Skeletal muscle cell (primary cell): Measurements from ENCODE around the gene KLHL25.

ENCODE experiments used
- DNase-seq: peaks from one replicate; pipeline ENCODE4 v3.0.0-alpha.2; 2010; ENCODE audit warnings: low read depth
- H3K4me3 ChIP-seq: 2 replicates; pipeline ENCODE4 v1.5.1; 2011; ENCODE audit warnings: low read depth, mild to moderate bottlenecking, control low read depth, low read length, moderate library complexity

The KLHL25 gene

DNA sequence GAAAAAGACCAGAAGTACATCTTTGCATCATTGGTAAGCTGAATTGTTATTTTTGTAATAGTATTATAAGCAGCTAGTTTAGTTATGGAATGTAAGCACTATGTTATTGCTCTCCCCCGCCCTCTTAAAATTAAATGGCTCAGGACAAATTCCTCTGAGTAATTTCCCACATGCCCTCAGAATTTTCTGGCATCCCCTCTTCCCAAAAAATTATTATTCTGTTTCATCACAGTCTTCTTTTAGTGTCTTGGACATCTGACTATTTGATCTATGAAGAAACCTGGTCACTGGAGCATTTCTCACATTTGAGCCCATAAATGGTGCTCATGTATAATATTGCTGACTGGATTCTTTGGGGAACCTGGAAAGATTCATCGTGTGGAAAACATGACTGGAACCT lies 68.3 kb downstream of the KLHL25 start:
- no peak overlapping the region for H3K4me3 ChIP-seq
- DNase-seq: no peak

DNA sequence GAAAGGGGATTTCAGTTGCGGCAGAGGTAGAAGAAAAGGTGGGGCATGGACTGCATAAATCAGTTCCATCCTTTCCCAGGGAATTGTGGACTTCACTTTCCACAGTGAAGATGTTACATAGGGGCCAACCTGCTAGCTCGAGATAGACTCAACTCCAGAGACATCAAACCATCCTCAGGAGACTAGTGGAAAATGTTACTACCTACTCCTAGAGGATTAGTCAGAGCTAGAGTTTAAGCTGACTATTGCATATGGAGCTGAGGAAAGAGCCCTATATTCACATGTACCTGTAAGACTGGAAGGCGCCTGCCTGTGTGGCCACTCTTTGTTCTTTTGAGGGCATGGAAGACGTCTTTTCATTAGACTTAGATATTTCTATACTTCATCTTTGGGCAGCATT lies 69.2 kb downstream of the KLHL25 start:
- no peak for DNase-seq
- no peak overlapping the region for H3K4me3 ChIP-seq

DNA sequence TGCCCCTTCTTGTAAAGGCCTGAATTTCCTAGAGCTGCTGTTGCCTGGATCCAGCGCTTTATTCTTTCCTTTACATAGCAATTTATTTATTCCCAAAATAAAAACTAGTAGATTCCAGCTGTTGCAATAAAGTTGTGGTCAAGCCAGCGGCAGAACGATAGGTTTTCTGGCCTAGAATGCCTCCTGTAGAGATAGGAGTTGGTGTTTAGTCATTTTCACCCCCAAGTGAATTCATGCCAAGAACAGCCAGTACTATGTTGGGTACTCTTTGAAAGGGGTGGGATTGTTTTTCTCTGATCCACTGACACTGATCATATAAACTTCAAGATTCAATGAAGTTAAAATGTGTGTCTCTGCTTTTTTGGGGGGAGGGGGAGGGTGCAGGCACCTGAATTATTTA lies 69.7 kb downstream of the KLHL25 start:
- no peak overlapping the region for H3K4me3 ChIP-seq
- peak; percentile 80 for DNase-seq

DNA sequence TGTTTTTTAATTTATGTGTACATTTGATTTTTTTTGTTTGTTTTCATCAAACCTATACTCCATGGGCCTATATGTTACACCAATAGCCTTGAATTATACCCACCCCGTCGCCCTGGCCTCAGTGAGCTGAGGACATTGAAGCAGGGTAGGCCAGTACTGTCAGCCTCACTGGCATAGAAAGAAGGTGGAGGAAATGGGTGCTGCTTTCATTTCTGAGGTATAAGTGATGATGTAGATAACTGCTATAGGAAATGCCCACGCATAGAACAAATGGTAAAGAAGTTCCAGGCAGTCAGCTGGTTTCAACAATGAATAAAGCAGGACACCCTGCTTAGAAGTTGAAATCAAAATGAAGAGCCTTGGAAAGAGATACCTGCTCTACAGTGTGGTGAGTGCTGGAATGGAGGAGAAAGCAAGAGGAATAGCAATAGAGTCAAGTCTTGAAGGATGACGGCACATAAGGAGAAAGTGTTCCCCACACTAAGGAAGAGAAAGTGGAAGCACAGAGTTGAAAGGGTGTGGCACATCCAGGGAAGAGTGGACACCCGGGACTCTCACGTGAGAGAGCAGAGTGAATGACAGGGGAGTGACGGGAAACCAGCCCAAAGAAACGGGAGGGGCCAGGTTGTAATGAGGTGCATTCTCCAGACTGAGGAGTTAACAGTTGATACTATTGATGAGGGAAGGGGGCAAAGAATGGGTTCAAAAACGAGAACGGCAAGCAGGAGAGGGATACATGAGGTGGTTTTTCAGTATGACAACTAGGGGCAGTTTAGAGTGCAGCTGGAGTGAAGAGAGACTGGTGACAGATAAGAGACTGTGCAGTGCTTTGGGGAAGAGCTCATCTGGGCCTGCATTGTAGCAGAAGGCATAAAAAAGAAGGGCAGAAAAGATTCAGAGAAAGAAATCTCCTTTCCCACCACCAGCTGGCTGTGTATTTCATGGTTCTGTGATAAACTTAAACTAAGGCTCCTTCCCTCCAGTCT lies 70.5 kb downstream of the KLHL25 start:
- no peak overlapping the region for H3K4me3 ChIP-seq
- no peak for DNase-seq

DNA sequence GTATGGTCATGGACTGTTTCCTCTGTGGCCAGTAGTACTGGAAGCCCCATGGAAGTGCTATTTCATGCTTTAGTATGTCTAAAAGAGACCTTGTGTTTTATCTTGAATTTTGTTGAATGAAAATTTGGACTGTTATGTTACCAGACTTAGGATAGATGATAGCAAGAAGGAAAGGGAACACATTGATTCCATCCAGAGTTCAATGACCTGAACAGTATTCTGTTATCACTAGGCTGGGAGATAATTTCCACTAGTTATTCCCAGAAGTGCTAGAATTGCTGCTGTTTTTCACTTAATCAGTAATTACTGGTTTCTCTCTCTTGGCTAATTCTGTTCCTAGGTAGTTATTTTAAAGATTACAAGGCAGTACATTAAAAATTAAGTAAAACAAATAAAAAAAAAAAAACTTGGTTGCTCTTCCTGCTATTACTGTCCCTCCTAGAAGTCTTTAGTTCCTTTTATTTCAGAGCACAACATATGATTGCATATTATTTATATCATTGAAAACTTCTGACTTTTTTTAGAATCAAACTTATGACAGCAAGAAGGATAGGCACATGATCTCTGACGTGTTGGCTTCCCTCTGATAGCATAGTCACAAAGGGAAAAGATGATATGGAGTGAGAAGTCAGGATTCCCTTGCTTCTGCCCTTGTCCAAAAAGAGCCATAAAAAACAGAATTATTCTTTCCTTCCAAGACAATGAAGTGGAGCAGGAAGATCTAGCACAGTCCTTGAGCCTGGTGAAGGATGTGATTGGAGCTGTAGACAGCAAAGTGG lies 72.2 kb downstream of the KLHL25 start:
- H3K4me3 ChIP-seq: no peak overlapping the region
- DNase-seq: no peak

DNA sequence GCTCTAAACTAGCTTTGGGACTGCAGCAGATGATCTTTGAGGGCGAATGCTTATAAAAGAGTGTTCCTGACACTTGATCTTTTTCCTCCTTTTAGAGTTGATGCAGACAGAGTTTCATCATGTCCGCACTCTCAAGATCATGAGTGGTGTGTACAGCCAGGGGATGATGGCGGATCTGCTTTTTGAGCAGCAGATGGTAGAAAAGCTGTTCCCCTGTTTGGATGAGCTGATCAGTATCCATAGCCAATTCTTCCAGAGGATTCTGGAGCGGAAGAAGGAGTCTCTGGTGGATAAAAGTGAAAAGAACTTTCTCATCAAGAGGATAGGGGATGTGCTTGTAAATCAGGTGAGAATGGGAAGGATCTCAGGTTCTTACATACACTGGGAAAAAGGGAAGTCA lies 75.7 kb downstream of the KLHL25 start:
- H3K4me3 ChIP-seq: no peak overlapping the region
- no peak for DNase-seq

DNA sequence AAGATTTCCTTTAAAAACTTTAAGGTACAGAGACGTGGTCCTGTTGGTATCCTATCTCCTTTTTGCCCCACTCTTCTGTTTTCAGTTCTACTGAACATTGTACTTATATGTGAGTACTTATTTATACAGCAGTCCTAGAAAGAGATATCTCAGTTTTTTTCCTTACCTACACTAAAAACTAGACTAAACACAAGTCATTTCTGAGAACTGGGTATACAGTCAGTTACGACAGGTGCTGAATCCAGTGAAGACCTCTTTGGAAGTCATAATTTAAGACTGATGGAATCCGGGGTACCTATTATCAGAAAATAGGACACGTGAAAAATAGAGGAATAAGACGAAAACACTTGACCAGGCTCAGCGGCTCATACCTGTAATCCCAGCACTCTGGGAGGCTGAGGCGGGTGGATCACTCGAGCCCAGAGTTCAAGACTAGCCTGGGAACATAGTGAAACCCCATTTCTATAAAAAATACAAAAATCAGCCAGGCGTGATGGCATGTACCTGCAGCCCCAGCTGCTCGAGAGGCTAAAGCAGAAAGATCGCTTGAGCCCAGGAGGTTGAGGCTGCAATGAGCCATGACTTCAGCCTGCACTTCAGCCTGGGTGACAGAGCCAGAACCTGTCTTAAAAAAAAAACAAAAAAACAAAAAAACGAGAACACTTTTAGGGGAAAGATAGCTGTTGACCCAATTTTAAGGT lies 76.3 kb downstream of the KLHL25 start:
- no peak overlapping the region for H3K4me3 ChIP-seq

DNA sequence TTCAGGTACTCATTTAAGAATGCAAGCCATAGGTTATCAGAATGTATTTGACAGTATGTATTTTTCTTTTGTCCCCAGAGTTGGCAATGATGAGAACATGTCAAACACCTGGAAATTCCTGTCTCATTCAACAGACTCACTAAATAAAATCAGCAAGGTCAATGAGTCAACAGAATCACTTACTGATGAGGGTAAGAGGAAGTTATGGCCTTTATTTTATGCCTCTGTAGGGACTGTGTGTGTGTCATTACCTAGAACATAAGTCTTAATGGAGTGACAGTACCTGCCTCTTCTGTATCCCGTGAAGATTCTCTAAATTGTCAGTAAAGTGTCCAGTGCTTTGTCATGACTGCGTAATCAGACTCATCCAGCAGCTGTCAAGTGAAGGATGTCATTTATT lies 77.5 kb downstream of the KLHL25 start:
- no peak for DNase-seq
- no peak overlapping the region for H3K4me3 ChIP-seq

More for the DNA sequence above, 76.3 kb downstream of the KLHL25 start:
- DNase-seq: no peak

DNA sequence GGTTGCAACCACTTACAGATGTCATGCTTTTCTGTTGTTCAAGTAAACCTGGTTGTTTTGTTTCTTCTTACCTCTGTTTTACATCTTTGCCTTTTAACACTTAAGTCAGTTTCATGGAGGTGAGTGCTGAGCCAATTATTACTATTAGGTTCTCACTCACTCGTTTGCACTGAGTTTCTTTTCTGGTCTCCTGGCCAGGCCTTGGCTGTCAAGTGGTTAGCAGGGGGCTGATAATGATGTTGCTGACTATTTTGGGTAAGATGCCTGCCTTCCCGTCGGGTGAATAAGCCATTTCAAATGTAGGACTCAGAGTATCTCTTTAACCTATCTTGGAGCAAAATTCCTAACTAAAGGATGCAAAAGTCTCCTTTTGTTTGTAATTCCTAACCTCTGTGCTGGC lies 78.5 kb downstream of the KLHL25 start:
- DNase-seq: no peak
- no peak overlapping the region for H3K4me3 ChIP-seq

DNA sequence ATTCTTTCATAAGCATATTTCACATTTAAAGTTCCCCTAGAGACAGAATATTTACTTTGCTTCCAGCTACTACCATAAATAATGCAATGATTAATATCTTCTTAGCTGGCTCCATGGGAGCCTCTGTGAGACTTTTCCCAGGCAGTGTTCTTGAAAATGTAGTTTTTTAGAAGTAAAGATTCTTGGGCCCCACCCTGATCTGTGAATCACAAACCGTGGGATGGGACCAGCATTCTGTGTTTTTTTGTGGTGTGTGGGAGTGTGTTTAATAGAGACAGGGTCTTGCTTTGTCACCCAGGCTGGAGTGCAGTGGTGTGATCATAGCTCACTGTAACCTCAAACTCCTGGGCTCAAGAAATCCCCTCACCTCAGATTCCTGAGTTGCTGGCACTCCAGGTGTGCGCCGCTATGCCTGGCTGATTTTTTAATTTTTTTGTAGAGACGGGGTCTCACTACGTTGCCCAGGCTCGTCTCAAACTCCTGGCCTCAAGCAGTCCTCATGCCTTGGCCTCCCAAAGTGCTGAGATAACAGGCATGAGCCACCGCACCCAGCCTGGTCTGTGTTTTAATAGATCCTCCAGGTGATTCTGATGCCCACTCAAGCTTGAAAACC lies 83.0 kb downstream of the KLHL25 start:
- no peak for DNase-seq
- no peak overlapping the region for H3K4me3 ChIP-seq

DNA sequence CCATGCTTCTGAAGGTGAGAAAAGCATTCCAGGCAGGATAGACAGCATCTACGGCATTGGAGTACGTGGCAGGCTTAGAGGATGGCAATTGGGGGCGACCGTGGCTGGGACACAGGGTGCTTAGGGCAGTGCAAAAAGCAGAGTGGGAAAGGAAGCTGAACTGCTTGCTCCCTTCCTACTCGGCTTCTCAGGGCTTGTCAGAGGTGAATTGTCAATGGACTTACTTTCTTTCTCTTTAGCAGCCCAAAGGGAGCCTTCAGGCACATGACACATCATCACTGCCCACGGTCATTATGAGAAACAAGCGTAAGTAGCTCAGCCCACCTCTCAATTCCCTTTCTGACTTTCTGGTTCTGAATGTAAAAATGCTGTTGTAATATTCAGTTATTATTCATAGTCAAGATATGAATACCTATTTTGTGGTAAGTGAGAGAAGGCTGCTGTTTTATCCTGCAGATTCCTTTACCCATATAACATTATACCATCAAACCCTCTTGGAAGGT lies 84.3 kb downstream of the KLHL25 start:
- no peak for DNase-seq

More for the DNA sequence above, 84.3 kb downstream of the KLHL25 start:
- H3K4me3 ChIP-seq: no peak overlapping the region
